Activated CD4-positive, CD25-positive, alpha-beta regulatory T cell treated with anti-CD3 and anti-CD28 coated beads, Interleukin-2, amount 50 U/mL, for 72 hours (primary cell): ENCODE measurements around the gene TCF20.

ENCODE experiments used
- DNase-seq: peaks from one replicate; pipeline ENCODE4 v3.0.0; 2021

The TCF20 gene

DNA sequence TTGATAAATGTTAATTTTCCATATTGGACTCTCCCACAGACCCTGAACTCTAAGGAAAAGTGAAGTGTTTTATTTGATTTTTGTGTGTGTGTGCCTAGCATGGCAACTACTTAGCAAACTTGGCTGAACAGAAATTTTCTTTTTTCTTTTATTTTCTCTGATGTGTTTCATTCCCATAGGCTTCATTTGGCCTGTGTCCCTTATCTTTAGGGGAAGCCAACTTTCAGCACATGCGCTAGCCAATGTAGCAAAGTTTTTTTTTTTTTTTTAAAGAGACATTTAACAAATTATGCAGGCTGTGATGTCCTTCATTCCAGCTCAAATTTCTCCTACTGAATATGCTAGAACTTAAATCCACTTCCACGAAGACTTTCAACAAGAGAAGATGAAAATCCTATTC lies 14.2 kb downstream of the TCF20 start:
- no peak for DNase-seq

DNA sequence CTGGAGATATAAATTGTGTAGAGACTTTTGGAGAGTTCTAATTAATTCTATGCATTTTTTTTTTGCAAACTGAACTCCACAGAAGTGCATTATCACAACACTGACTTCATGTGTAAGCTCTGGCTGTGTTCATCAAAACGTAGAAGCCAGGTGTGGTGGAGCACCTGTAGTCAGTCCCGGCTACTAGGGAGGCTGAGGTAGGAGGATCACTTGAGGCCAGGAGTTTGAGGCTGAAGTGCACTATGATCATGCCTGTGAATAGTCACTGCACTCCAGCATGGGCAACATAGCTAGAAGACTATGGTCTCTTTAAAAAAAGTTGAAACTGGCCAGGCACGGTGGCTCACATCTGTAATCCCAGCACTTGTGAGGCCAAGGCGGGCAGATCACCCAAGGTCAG lies 20.6 kb downstream of the TCF20 start:
- no peak for DNase-seq

DNA sequence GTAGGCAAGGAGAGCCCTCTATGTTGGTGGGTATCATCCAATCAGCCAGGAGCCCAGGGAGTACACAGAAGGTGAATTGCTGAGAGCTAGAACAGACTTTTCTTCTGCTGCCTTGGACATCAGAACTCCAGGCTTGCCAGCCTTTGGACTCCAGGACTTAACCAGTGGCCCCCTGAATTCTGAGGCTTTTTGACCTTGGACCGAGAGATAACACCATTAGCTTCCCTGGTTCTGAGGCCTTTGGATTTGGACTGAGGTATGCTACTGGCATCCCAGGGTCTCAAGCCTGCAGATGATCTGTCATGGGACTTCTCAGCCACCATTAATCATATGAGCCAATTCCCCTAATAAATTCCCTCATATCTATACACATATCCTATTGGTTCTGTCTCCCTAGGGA lies 21.5 kb downstream of the TCF20 start:
- DNase-seq = no peak

DNA sequence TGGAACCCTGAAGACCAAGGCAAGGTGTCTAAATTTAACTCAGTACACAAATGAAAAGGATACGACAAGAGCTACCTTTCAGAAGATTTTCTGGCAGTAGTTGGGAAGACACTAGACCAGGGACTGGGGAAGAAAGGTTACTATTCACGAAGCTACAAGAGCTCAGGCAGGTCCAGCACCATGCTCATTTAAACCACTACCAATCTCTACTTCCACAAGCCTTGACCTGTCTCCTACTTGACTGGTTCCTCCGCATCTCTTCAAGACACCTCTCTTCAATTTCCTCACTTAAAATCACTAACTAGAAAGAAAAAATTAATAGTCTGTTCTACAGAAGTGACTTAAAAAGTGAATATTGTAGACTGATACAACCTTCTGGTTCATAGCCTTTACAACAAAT lies 22.9 kb downstream of the TCF20 start:
- DNase-seq = no peak

DNA sequence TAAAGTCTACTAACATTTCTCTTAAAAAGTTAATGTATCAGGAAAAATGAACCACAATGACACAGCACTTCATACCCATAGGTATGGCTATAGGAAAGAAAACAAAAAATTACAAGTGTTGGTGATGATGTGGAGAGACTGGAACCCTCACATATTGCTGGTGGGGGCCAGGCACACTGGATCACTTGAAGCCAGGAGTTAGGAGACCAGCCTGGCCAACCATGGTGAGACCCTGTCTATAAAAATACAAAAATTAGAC lies 26.7 kb downstream of the TCF20 start:
- no peak for DNase-seq

DNA sequence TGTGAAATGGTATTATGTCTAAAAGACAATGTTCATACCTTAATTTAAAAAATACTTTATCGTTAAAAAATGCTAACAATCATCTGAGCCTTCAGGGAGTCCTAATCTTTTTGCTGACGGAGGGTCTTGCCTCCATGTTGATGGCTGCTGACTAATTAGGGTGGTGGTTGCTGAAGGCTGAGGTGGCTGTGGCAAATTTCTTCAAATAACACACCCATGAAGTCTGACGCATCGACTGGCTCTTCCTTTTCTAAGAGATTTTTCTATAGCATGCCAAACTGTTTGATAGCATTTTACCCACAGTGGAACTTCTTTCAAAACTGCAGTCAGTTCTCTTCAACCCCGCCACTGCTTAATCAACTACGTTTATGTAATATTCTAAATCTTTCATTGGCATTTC lies 33.6 kb downstream of the TCF20 start:
- no peak for DNase-seq

DNA sequence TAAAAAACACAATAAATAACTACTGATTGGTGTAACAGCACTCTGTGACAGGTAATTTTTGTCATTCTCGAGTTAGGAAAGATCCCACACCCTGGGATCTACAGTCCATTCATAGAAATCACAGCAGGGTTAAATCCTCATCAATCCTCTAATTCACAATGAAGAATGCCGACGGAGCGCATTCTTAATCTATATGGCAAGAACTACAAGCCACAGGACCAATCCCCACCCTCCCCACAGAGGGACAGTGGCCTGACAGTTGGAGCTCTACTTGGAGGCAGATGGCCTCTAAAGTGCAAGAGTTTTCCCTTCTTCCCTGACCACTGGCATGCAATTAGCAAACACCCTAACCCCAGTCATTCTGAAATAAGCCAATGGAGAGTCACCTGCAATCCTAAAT lies 34.2 kb downstream of the TCF20 start:
- DNase-seq = no peak

DNA sequence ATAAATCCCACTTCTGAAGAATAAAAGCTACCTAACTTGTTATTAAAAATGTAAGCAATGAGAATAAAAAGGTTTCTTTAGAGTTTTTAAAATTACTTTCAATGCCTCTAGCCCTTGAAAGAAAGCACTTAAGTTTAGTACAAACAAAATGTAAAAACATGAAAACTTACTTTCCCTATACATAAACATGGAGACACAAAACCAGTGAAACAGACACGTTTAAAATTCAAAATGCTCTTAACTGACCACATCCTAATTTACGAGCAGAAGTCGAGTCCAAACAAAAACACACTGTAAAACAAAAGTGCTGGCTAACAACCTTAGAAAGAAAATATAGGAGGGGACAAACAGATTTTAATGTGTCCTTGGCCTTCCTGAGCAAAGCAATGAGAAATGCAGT lies 36.6 kb downstream of the TCF20 start:
- DNase-seq = no peak

DNA sequence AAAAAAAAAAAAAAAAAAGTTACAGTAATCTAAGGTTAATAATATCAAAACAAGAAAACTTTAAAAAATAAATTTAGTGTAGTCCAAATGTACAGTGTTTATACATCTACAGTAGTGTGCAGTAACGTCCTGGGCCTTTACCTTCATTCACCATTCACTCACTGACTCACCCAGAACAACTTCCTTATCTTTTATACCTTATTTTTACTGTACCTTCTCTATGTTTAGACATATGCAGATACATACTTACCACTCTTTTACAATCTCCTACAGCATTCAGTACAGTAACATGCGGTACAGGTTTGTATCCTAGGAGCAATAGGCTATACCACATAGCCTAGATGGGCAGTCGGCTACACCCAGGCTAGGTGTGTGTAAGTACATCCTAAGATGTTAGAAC lies 38.5 kb downstream of the TCF20 start:
- DNase-seq = no peak

DNA sequence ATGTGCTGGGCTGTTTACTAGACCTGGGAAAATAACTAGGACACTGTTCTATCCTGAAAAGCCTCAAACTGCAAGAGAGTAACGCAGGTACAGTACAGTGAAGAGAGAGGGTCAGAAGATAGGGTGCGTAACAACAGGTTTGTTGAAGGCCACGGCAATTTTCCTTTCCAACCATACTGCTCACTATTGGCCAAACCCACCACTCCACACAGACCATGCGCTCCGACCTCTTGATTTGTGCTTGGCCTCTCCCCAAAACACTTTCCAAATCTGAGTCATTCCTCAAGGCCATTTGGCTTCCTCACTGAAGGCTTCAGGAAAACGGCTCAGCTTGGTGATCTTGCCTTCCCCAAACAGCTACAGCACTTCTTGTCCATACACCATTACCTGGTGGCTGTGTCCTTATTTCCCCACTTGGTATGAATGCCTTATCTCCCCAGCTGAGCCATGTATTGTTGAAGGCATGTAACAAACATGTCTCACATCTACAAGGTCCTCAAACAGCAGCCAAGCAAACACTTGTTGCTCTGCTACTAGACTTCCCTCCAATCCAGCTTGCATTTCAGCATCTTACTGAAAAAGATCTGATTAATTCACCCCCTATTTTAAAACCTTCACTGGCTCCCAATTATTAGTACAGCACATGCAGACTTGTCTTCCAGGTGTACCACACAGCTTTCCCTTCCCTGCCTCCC lies 40.9 kb downstream of the TCF20 start:
- DNase-seq = no peak

DNA sequence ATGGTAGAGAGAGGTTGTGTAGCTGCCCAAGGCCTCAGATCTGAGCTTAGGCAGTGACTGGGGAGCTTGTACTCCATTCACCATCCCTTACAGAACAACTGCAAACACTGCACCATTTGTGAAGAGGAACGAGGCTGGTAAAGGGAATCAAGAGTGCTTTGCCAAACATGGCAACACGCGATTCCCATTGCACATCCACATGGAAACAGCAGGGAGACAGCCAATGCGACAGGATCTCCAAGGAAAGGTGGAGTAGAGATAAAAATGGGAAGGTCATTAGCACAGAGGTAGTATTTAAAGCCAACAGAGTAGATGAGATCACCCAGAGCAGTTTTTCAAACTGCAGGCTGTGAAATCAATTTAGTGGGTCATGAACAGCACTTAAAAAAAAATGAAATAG lies 42.0 kb downstream of the TCF20 start:
- no peak for DNase-seq

DNA sequence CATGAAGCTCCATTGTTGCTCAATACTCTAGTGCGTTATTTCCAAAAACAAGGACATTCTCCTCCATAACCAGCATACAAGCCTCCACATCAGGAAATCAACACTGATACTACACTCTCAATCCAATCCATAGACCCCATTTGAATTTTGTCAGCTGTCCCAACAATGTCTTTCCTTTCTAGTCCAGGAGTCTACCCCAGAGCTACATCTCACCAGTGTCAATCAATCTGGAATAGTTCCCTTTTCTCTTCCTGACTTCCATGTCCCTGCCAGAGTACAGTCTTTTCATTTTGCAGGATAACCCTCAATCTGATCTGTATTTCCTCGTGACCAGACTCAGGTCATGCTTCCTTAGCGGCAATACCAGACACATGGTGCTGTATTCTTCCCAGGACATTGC lies 43.0 kb downstream of the TCF20 start:
- no peak for DNase-seq

DNA sequence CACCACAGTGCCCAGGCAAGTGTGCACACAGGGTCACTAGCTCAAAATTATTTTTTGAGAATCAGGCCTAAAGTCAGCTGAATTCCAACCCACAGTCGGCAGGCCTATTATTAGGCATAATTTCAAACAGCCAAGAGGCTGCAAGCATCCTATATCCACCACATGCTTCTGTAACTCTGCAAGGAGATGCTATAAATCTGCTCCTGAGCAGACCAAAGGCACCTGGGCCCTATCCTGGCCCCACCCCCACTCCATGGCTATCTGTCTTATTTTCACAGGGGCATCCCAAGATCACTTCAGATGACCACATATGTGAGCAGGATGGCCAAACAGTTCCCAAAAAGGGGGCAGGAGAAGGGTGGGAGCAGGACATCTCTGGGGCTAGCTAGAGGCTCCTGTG lies 44.6 kb downstream of the TCF20 start:
- DNase-seq = no peak

DNA sequence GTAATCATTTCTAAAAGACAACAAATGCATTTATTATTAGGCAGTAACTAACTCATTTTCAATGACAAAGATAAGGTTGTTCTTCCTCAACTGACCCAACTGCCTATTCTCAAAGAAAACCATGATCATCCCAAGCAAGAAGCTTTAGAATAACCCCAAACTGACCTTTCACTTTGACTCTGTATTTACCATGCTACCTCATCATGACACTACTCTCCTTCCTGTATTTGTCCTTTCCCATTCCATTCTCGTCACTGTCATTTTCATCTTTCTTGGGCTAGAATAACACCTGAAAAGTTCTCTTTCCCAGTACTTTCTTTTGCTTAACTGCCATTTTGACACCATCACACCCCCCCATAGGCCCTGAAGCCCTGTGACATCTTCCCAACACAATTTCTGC lies 48.3 kb downstream of the TCF20 start:
- no peak for DNase-seq
